Transverse colon (tissue), 4 donors: ENCODE results near the gene SH3GLB2. TPM values are rescaled to one million over a fixed set of nuclear protein-coding genes. Genes with fewer than 3 reads are reported as not detected.

ENCODE experiments used
- DNase-seq: peaks from one replicate; pipeline ENCODE4 v3.0.0-alpha.2; 2019
- H3K27ac ChIP-seq, 4 donors: fragments of 200-600 bp; sonication (generic); 2 replicates each; pipeline ENCODE4 v1.5.1; 2016 to 2018; ENCODE audit warnings: inconsistent platforms in 4 of 4
- H3K27me3 ChIP-seq: fragments of 200-600 bp; sonication (generic); 2 replicates; pipeline ENCODE4 v1.5.1; 2017; ENCODE audit warnings: inconsistent platforms
- H3K36me3 ChIP-seq, 4 donors: fragments of 200-600 bp; sonication (generic); 2 replicates each; pipeline ENCODE4 v1.5.1; 2017 to 2019; ENCODE audit warnings: inconsistent platforms in 4 of 4
- H3K4me1 ChIP-seq, 4 donors: fragments of 200-600 bp; sonication (generic); 2 replicates each; pipeline ENCODE4 v1.5.1; 2017 to 2020; ENCODE audit warnings: inconsistent platforms in 4 of 4
- H3K4me3 ChIP-seq, 4 donors: fragments of 200-600 bp; sonication (generic); 1 replicate in 1 of 4; 2 replicates in 3 of 4; pipeline versions ENCODE4 v1.5.1 to v1.6.1; 2017 to 2019; ENCODE audit warnings: inconsistent platforms in 4 of 4
- H3K9me3 ChIP-seq, 2 donors: fragments of 200-600 bp; sonication (generic); 2 replicates each; pipeline ENCODE4 v1.5.1; 2017 to 2019; ENCODE audit warnings: inconsistent platforms in 2 of 2
- EP300 ChIP-seq: sonication (generic); formaldehyde crosslinking; IDR thresholded peaks from one replicate; pipeline ENCODE4 v1.6.1; 2017; ENCODE audit warnings: antibody characterized with exemption, low read depth
- POLR2A ChIP-seq: fragments of 450-650 bp; IDR thresholded peaks from one replicate; pipeline ENCODE4 v1.6.1; 2016; ENCODE audit warnings: antibody characterized with exemption, mild to moderate bottlenecking, moderate library complexity
- POLR2AphosphoS5 ChIP-seq, 3 donors: sonication (generic); formaldehyde crosslinking; IDR thresholded peaks; one replicate each; pipeline ENCODE4 v1.6.1; 2016; ENCODE audit warnings: antibody characterized with exemption in 3 of 3
- WGBS, 2 donors: methylation state at CpG; one replicate each; pipeline ENCODE4 v1.1.5; 2018; ENCODE audit warnings: low coverage in 1 of 2; 5-methylcytosine and 5-hydroxymethylcytosine counted together
- in situ Hi-C, 4 donors: fragments of 200-750 bp; cut with MboI; loops; one replicate each; pipeline versions ENCODE4 v1.15.0 to v1.15.1; 2017; ENCODE audit warnings: low sequenced_read_pairs in 3 of 4, low pct_ligation_motif_present in 1 of 4, low pct_unique_long_range_greater_than_20kb in 1 of 4
- intact Hi-C: fragments of 100-400 bp; cut with DNase I; formaldehyde crosslinking; loops from one replicate; pipeline ENCODE4 v1.15.1; 2023; ENCODE audit warnings: low total_unique reads
- total RNA-seq, 4 donors: library from RNA; depleted of rRNA; stranded (reverse); fragments of >200 nt; gene quantifications; one replicate each; pipeline ENCODE4 v1.1.0, GENCODE V29; 2016
- TF ChIP-seq, protein P1 (sequence below), 5 experiments: fragments of 200-600 bp in 3 of 5; fragments of 450-650 bp in 2 of 5; sonication (generic) in 3 of 5; IDR thresholded peaks; 1 replicate in 2 of 5; 2 replicates in 3 of 5; pipeline ENCODE4 v1.5.1; 2016 to 2017; ENCODE audit warnings: antibody characterized with exemption in 5 of 5, inconsistent platforms in 3 of 5, mild to moderate bottlenecking in 2 of 5, moderate library complexity in 1 of 5

Gene SH3GLB2
- total RNA-seq, 4 donors from 2014 or later: 184 to 391 (median 224) TPM

GRCh38 chr9:128986671-128987070 is 41.5 kb downstream of the SH3GLB2 start:
- no peaks in the 10 kb centered on the region for H3K4me1 ChIP-seq
- DNase-seq: no peak
- 93 to 100% methylated on average over 1 to 5 of the region's 5 CpGs for WGBS, 2 donors
- H3K27me3 ChIP-seq: no peaks in the 10 kb centered on the region
- H3K27ac ChIP-seq: no peak overlapping the region
- in situ Hi-C loops (loop anchor here in 1 of 4 donors (25.0 kb wide), 1 partner anchor 374 kb away; no protein-coding TSS in a partner anchor), intact Hi-C loops (no loop called here)
- no peaks in the 10 kb centered on the region for H3K9me3 ChIP-seq
- no peak overlapping the region for H3K4me3 ChIP-seq
- TF ChIP-seq, protein P1, sequence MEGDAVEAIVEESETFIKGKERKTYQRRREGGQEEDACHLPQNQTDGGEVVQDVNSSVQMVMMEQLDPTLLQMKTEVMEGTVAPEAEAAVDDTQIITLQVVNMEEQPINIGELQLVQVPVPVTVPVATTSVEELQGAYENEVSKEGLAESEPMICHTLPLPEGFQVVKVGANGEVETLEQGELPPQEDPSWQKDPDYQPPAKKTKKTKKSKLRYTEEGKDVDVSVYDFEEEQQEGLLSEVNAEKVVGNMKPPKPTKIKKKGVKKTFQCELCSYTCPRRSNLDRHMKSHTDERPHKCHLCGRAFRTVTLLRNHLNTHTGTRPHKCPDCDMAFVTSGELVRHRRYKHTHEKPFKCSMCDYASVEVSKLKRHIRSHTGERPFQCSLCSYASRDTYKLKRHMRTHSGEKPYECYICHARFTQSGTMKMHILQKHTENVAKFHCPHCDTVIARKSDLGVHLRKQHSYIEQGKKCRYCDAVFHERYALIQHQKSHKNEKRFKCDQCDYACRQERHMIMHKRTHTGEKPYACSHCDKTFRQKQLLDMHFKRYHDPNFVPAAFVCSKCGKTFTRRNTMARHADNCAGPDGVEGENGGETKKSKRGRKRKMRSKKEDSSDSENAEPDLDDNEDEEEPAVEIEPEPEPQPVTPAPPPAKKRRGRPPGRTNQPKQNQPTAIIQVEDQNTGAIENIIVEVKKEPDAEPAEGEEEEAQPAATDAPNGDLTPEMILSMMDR (IDR thresholded peaks at IDR 0.05): no peak
- no peak for TF ChIP-seq EP300
- no peak for TF ChIP-seq POLR2AphosphoS5 (IDR thresholded peaks at IDR 0.05)
- TF ChIP-seq POLR2A: no peak
- peaks cover 0 to 45% (median 17%) of the 10 kb centered on the region in 4 donors for H3K36me3 ChIP-seq

DNA sequence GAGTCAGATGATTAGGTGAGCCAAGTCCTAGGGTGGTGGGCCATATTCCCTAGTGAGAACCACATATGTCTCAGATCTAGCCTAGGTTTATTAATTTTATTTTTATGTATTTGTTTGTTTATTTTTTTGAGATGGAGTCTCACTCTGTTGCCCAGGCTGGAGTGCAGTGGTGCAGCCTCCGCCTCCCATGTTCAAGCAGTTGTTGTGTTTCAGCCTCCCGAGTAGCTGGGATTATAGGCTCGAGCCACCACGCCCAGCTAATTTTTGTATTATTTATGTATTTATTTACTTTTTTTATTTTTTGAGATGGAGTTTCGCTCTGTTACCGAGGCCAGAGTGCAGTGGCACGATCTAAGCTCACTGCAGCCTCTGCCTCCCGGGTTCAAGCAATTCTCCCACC is 44.6 kb downstream of the SH3GLB2 start:
- H3K27ac ChIP-seq: no peak overlapping the region
- H3K4me1 ChIP-seq: no peaks in the 10 kb centered on the region
- H3K27me3 ChIP-seq: no peaks in the 10 kb centered on the region
- H3K4me3 ChIP-seq: no peak overlapping the region
- H3K36me3 ChIP-seq: peaks cover 0 to 67% (median 29%) of the 10 kb centered on the region in 4 donors
- WGBS, 2 donors: 95 to 98% methylated on average over 6 to 8 of the region's 8 CpGs
- intact Hi-C loops (no loop called here), in situ Hi-C loops (loop anchor here in 1 of 4 donors (25.0 kb wide), 1 partner anchor 371 kb away; no protein-coding TSS in a partner anchor)
- no peaks in the 10 kb centered on the region for H3K9me3 ChIP-seq
- DNase-seq: no peak
- TF ChIP-seq POLR2AphosphoS5 (IDR thresholded peaks at IDR 0.05) (no peak), POLR2A (no peak), EP300 (no peak)
- TF ChIP-seq, protein P1 (IDR thresholded peaks at IDR 0.05): no peak

- no peak for DNase-seq
Observed at GRCh38 chr9:128979111-128979510, 49.0 kb downstream of the SH3GLB2 start.

GRCh38 chr9:128972956-128973355 is 55.2 kb downstream of the SH3GLB2 start:
- WGBS, 2 donors: 87 to 100% methylated on average over 2 to 4 of the region's 4 CpGs
- Histone ChIP-seq H3K36me3 (peaks cover 0 to 53% (median 22%) of the 10 kb centered on the region in 4 donors), H3K4me1 (no peaks in the 10 kb centered on the region), H3K27ac (no peak overlapping the region), H3K4me3 (no peak overlapping the region), H3K9me3 (no peaks in the 10 kb centered on the region), H3K27me3 (no peaks in the 10 kb centered on the region)
- intact Hi-C loops: no loop called here
- DNase-seq: no peak
- TF ChIP-seq EP300 (no peak), POLR2A (no peak)
- in situ Hi-C loops: no loop called here

More at GRCh38 chr9:128979111-128979510, 49.0 kb downstream of the SH3GLB2 start:
- no peak overlapping the region for H3K27ac ChIP-seq
- TF ChIP-seq POLR2AphosphoS5 (IDR thresholded peaks at IDR 0.05) (no peak), EP300 (no peak), POLR2A (no peak)
- TF ChIP-seq, protein P1 (IDR thresholded peaks at IDR 0.05): no peak
- in situ Hi-C loops: loop anchor here in 1 of 4 donors (25.0 kb wide), 1 partner anchor 367 kb away; no protein-coding TSS in a partner anchor
- peaks cover 0 to 68% (median 31%) of the 10 kb centered on the region in 4 donors for H3K36me3 ChIP-seq
- intact Hi-C loops: no loop called here
- H3K4me3 ChIP-seq: no peak overlapping the region
- H3K27me3 ChIP-seq: no peaks in the 10 kb centered on the region
- 94 to 100% methylated on average over 3 of the region's 3 CpGs for WGBS, 2 donors
- no peaks in the 10 kb centered on the region for H3K4me1 ChIP-seq
- no peaks in the 10 kb centered on the region for H3K9me3 ChIP-seq
